Panc1 (cell line): ENCODE measurements around the gene FAM107B. TPM values are rescaled to one million over a fixed set of nuclear protein-coding genes. Genes with fewer than 3 reads are reported as not detected.

Source experiments
- ATAC-seq: fragments of 200-7000 bp; cut with Tn5 transposase; 2 replicates; pipeline ENCODE4 v1.9.1; 2020; ENCODE audit warnings: mild to moderate bottlenecking, moderate library complexity
- BruUV-seq: library from RNA; stranded (reverse); fragments of 400-500 nt; replicated peaks from 2 replicates; lab custom pipeline; 2021; lab: Mats Ljungman, UMichigan
- CTCF ChIA-PET: fragments of 300-600 bp; sonication (Branson Sonifier 250); formaldehyde crosslinking; loops from one replicate; lab custom pipeline; 2022; ENCODE audit warnings: antibody characterized with exemption; lab: Charles Lee
- POLR2A ChIA-PET: fragments of 300-600 bp; sonication (Branson Sonifier 250); formaldehyde crosslinking; loops from one replicate; lab custom pipeline; 2022; ENCODE audit warnings: antibody characterized with exemption; lab: Charles Lee
- DNase-seq: peaks from one replicate; pipeline ENCODE4 v3.0.0-alpha.2; 2010; ENCODE audit warnings: low read depth, low spot score
- H3K27ac ChIP-seq: 2 replicates; pipeline ENCODE4 v1.5.1; 2011; ENCODE audit warnings: mild to moderate bottlenecking, low read length, inconsistent platforms
- H3K27me3 ChIP-seq: fragments of 200-500 bp; sonication (Bioruptor generic); 2 replicates; pipeline ENCODE4 v1.6.0; 2014; ENCODE audit warnings: low read length, inconsistent platforms; ENCODE audit not compliant: control insufficient read depth, insufficient read depth
- H3K36me3 ChIP-seq: fragments of 200-500 bp; sonication (Bioruptor generic); 2 replicates; pipeline ENCODE4 v1.5.1; 2014; ENCODE audit warnings: inconsistent platforms, mild to moderate bottlenecking, low read length, moderate library complexity; ENCODE audit not compliant: control insufficient read depth, insufficient read depth
- H3K4me1 ChIP-seq: 2 replicates; pipeline ENCODE4 v1.5.1; 2011; ENCODE audit warnings: inconsistent platforms, mild to moderate bottlenecking, low read length, moderate library complexity; ENCODE audit not compliant: control insufficient read depth, insufficient read depth
- H3K4me3 ChIP-seq, 2 experiments: 2 replicates each; pipeline ENCODE4 v1.5.1; 2011 to 2012; ENCODE audit warnings: low read depth in 2 of 2, low read length in 2 of 2, mild to moderate bottlenecking in 2 of 2, inconsistent platforms in 1 of 2, moderate library complexity in 1 of 2
- H3K9me3 ChIP-seq: fragments of 200-500 bp; sonication (Bioruptor generic); 2 replicates; pipeline ENCODE4 v1.5.1; 2014; ENCODE audit warnings: low read depth, mild to moderate bottlenecking, inconsistent platforms, low read length, moderate library complexity; ENCODE audit not compliant: control insufficient read depth, insufficient read depth
- POLR2AphosphoS5 ChIP-seq: IDR thresholded peaks from 2 replicates; pipeline ENCODE4 v1.6.1; 2012; ENCODE audit warnings: mild to moderate bottlenecking, low read depth, low read length, moderate library complexity
- SIN3A ChIP-seq: IDR thresholded peaks from 2 replicates; pipeline ENCODE4 v1.6.1; 2012; ENCODE audit warnings: low read depth, mild to moderate bottlenecking, low read length, moderate library complexity, borderline replicate concordance; ENCODE audit not compliant: insufficient read depth
- TCF7L2 ChIP-seq: IDR thresholded peaks from 2 replicates; pipeline ENCODE4 v1.6.1; 2011; ENCODE audit warnings: mild to moderate bottlenecking, low read depth, low read length, inconsistent platforms
- in situ Hi-C: cut with HindIII; loops from 2 replicates; pipeline ENCODE4 v1.10.0; 2016; ENCODE audit warnings: low sequenced_read_pairs, low pct_unique_long_range_greater_than_20kb
- intact Hi-C: fragments of 100-400 bp; cut with micrococcal nuclease; formaldehyde crosslinking; loops from one replicate; pipeline ENCODE4 v1.10.0; 2022; ENCODE audit not compliant: unreplicated experiment
- total RNA-seq: library from RNA; stranded (reverse); gene quantifications from one replicate; pipeline ENCODE4 v1.2.1, GENCODE V29; 2021; ENCODE audit not compliant: unreplicated experiment
- TF ChIP-seq, protein P1 (sequence below): fragments of 450-650 bp; IDR thresholded peaks from 2 replicates; pipeline ENCODE4 v1.5.1; 2017; ENCODE audit warnings: mild to moderate bottlenecking
- TF ChIP-seq, protein P2 (sequence below), 2 experiments: IDR thresholded peaks; 2 replicates each; pipeline ENCODE4 v1.6.1; 2011 to 2012; ENCODE audit warnings: low read depth in 2 of 2, control low read depth in 1 of 2, low read length in 1 of 2, mild to moderate bottlenecking in 1 of 2, moderate library complexity in 1 of 2; ENCODE audit not compliant: insufficient read depth in 1 of 2

FAM107B gene
- total RNA-seq, 1 experiment from 2014 or later: 13.4 TPM

DNA sequence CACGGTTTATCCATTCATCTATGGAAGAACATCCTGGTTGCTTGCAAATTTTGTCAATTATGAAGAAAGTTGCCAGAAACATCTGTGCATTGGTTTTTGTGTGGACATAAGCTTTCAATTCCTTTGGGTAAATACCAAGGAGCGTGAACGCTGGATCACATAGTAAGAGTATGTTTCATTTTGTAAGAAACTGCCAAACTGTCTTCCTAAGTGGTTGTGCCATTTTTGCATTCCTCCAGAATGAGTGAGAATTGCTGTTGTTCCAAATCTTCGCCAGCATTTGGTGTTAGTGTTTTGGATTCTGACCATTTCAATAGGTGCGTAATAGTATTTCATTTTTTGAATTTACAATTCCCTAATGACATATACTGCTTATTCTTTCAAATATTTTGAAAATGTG lies 288.7 kb downstream of the FAM107B start:
- no peaks in the 10 kb centered on the region for H3K27me3 ChIP-seq
- in situ Hi-C loops: no loop called here
- BruUV-seq: no TSS peak
- H3K9me3 ChIP-seq: no peaks in the 10 kb centered on the region
- DNase-seq: no peak
- TF ChIP-seq, protein P1, sequence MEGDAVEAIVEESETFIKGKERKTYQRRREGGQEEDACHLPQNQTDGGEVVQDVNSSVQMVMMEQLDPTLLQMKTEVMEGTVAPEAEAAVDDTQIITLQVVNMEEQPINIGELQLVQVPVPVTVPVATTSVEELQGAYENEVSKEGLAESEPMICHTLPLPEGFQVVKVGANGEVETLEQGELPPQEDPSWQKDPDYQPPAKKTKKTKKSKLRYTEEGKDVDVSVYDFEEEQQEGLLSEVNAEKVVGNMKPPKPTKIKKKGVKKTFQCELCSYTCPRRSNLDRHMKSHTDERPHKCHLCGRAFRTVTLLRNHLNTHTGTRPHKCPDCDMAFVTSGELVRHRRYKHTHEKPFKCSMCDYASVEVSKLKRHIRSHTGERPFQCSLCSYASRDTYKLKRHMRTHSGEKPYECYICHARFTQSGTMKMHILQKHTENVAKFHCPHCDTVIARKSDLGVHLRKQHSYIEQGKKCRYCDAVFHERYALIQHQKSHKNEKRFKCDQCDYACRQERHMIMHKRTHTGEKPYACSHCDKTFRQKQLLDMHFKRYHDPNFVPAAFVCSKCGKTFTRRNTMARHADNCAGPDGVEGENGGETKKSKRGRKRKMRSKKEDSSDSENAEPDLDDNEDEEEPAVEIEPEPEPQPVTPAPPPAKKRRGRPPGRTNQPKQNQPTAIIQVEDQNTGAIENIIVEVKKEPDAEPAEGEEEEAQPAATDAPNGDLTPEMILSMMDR: no peak
- TF ChIP-seq, protein P2, sequence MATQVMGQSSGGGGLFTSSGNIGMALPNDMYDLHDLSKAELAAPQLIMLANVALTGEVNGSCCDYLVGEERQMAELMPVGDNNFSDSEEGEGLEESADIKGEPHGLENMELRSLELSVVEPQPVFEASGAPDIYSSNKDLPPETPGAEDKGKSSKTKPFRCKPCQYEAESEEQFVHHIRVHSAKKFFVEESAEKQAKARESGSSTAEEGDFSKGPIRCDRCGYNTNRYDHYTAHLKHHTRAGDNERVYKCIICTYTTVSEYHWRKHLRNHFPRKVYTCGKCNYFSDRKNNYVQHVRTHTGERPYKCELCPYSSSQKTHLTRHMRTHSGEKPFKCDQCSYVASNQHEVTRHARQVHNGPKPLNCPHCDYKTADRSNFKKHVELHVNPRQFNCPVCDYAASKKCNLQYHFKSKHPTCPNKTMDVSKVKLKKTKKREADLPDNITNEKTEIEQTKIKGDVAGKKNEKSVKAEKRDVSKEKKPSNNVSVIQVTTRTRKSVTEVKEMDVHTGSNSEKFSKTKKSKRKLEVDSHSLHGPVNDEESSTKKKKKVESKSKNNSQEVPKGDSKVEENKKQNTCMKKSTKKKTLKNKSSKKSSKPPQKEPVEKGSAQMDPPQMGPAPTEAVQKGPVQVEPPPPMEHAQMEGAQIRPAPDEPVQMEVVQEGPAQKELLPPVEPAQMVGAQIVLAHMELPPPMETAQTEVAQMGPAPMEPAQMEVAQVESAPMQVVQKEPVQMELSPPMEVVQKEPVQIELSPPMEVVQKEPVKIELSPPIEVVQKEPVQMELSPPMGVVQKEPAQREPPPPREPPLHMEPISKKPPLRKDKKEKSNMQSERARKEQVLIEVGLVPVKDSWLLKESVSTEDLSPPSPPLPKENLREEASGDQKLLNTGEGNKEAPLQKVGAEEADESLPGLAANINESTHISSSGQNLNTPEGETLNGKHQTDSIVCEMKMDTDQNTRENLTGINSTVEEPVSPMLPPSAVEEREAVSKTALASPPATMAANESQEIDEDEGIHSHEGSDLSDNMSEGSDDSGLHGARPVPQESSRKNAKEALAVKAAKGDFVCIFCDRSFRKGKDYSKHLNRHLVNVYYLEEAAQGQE (IDR thresholded peaks at IDR 0.05; ENCODE audit: insufficient read depth in 1 of 2, low read depth in 2 of 2, low read length in 1 of 2): no peak
- TF ChIP-seq SIN3A (no peak), TCF7L2 (no peak), POLR2AphosphoS5 (no peak)
- no peak overlapping the region for H3K4me3 ChIP-seq
- ChIA-PET CTCF (no interaction called here), POLR2A (no interaction called here)
- no peaks in the 10 kb centered on the region for H3K36me3 ChIP-seq
- no peak for ATAC-seq
- H3K4me1 ChIP-seq: no peaks in the 10 kb centered on the region
- intact Hi-C loops: no loop called here
- no peak overlapping the region for H3K27ac ChIP-seq

DNA sequence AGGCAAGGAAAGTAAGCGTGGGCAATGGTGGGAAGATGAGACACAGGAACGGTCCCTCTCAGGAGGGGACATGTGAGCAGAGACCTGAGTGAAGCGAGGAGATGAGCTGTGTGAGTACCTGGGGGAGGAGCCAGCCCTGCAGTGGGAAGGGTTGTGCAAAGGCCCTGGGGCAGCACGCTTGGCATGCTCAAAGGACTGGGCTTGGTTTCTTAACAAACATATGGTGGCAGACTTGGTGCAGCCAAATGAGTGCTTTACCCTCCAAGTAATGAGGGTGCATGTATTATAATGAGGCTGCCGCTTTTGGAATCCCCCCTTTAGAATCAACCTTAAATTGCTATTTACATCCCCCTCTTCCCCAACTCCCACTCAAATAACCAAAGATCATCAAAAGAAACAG lies 291.3 kb downstream of the FAM107B start:
- no peak for TF ChIP-seq SIN3A
- no peak for TF ChIP-seq TCF7L2
- TF ChIP-seq POLR2AphosphoS5: no peak
- TF ChIP-seq, protein P2 (IDR thresholded peaks at IDR 0.05; ENCODE audit: insufficient read depth in 1 of 2, low read depth in 2 of 2, low read length in 1 of 2): no peak
- TF ChIP-seq, protein P1: no peak
- H3K4me3 ChIP-seq: no peak overlapping the region
- no peak for DNase-seq
- H3K36me3 ChIP-seq: no peaks in the 10 kb centered on the region
- no peaks in the 10 kb centered on the region for H3K27me3 ChIP-seq
- in situ Hi-C loops: no loop called here
- CTCF ChIA-PET: no interaction called here
- POLR2A ChIA-PET: no interaction called here
- H3K4me1 ChIP-seq: no peaks in the 10 kb centered on the region
- no TSS peak for BruUV-seq
- no peak overlapping the region for H3K27ac ChIP-seq
- no peaks in the 10 kb centered on the region for H3K9me3 ChIP-seq
- intact Hi-C loops: no loop called here
- ATAC-seq: no peak
